ENCODE data around the gene SPEF1. TPM values are rescaled to one million over a fixed set of nuclear protein-coding genes. Genes with fewer than 3 reads are reported as not detected.

SPEF1 gene
- total RNA-seq, 4 donors from 2014 or later = not detected

- peaks cover 0 to 77% of the 10 kb centered on the region in 2 donors for H3K36me3 ChIP-seq
- no peak overlapping the region for H3K4me3 ChIP-seq
- peak overlapping the region in 3 of 4 donors; percentile 31 to 99 (median 96) for H3K27ac ChIP-seq
- H3K27me3 ChIP-seq = no peaks in the 10 kb centered on the region
- WGBS, 2 donors (ENCODE audit: low coverage in 1 of 2) = 70% methylated on average over 2 of the region's 18 CpGs; no CpG with 5 or more reads in 1 of the 2 donors
- no peaks in the 10 kb centered on the region for H3K9me3 ChIP-seq
- no peak for TF ChIP-seq EP300 (IDR thresholded peaks at IDR 0.05)
- no peak for TF ChIP-seq POLR2AphosphoS5 (IDR thresholded peaks at IDR 0.05)
- no peak for TF ChIP-seq POLR2A (IDR thresholded peaks at IDR 0.05)
- TF ChIP-seq CTCF (IDR thresholded peaks at IDR 0.05) = no peak
- peaks cover 0 to 78% (median 27%) of the 10 kb centered on the region in 3 donors for H3K4me1 ChIP-seq
- ATAC-seq = no peak
Measured at GRCh38 chr20:3800256-3800877, 19.1 kb upstream of the SPEF1 start.

- WGBS, 2 donors (ENCODE audit: low coverage in 1 of 2) = 80% methylated on average over 2 of the region's 3 CpGs; no CpG with 5 or more reads in 1 of the 2 donors
- no peak for ATAC-seq
Measured at GRCh38 chr20:3798908-3799248, 17.6 kb upstream of the SPEF1 start.

GRCh38 chr20:3798373-3798768 is 17.1 kb upstream of the SPEF1 start:
- Histone ChIP-seq H3K4me1 (peaks cover 0 to 76% (median 30%) of the 10 kb centered on the region in 3 donors), H3K27me3 (no peaks in the 10 kb centered on the region), H3K4me3 (peak overlapping the region in 1 of 2 donors; percentile 80), H3K9me3 (no peaks in the 10 kb centered on the region), H3K27ac (peak overlapping the region in 3 of 4 donors; percentile 28 to 99 (median 96)), H3K36me3 (peaks cover 0 to 57% of the 10 kb centered on the region in 2 donors)
- WGBS, 2 donors (ENCODE audit: low coverage in 1 of 2) = 27% methylated on average over 2 of the region's 5 CpGs; no CpG with 5 or more reads in 1 of the 2 donors
- ATAC-seq = no peak
- TF ChIP-seq POLR2AphosphoS5 (IDR thresholded peaks at IDR 0.05) (no peak), EP300 (IDR thresholded peaks at IDR 0.05) (no peak), POLR2A (IDR thresholded peaks at IDR 0.05) (no peak), CTCF (IDR thresholded peaks at IDR 0.05) (no peak)

More at GRCh38 chr20:3798908-3799248, 17.6 kb upstream of the SPEF1 start:
- peaks cover 0 to 62% of the 10 kb centered on the region in 2 donors for H3K36me3 ChIP-seq
- H3K27ac ChIP-seq = peak overlapping the region in 2 of 4 donors; percentile 96 to 99
- H3K27me3 ChIP-seq = no peaks in the 10 kb centered on the region
- H3K4me3 ChIP-seq = no peak overlapping the region
- no peaks in the 10 kb centered on the region for H3K9me3 ChIP-seq
- H3K4me1 ChIP-seq = peaks cover 0 to 76% (median 30%) of the 10 kb centered on the region in 3 donors
- no peak for TF ChIP-seq POLR2AphosphoS5 (IDR thresholded peaks at IDR 0.05)
- TF ChIP-seq CTCF (IDR thresholded peaks at IDR 0.05) = no peak
- no peak for TF ChIP-seq POLR2A (IDR thresholded peaks at IDR 0.05)
- TF ChIP-seq EP300 (IDR thresholded peaks at IDR 0.05) = no peak

GRCh38 chr20:3797592-3798372 is 16.5 kb upstream of the SPEF1 start:
- Histone ChIP-seq H3K4me3 (peak overlapping the region; percentile 80 to 93), H3K9me3 (no peaks in the 10 kb centered on the region), H3K36me3 (peaks cover 0 to 51% of the 10 kb centered on the region in 2 donors), H3K27me3 (no peaks in the 10 kb centered on the region), H3K27ac (peak overlapping the region in 3 of 4 donors; percentile 96 to 99 (median 97)), H3K4me1 (peaks cover 0 to 74% (median 30%) of the 10 kb centered on the region in 3 donors)
- WGBS, 2 donors (ENCODE audit: low coverage in 1 of 2) = 40 to 60% methylated on average over 7 to 16 of the region's 19 CpGs
- no peak for TF ChIP-seq POLR2AphosphoS5 (IDR thresholded peaks at IDR 0.05)
- no peak for TF ChIP-seq CTCF (IDR thresholded peaks at IDR 0.05)
- TF ChIP-seq POLR2A (IDR thresholded peaks at IDR 0.05) = no peak
- TF ChIP-seq EP300 (IDR thresholded peaks at IDR 0.05) = no peak
- no peak for ATAC-seq
